Hepatocyte (in vitro differentiated cells): Measurements from ENCODE around the gene ANKRD17. TPM values are rescaled to one million over a fixed set of nuclear protein-coding genes. Genes with fewer than 3 reads are reported as not detected.

ENCODE experiments used
- DNase-seq: peaks from one replicate; pipeline ENCODE4 v3.0.0-alpha.2; 2016; ENCODE audit warnings: low spot score
- H2AFZ ChIP-seq: fragments of 200-600 bp; sonication (generic); 2 replicates; pipeline ENCODE4 v1.6.0; 2016; ENCODE audit warnings: antibody characterized with exemption, mild to moderate bottlenecking
- H3K27ac ChIP-seq: fragments of 200-600 bp; sonication (generic); 2 replicates; pipeline ENCODE4 v1.5.1; 2016; ENCODE audit warnings: mild to moderate bottlenecking
- H3K27me3 ChIP-seq: fragments of 200-600 bp; sonication (generic); 2 replicates; pipeline ENCODE4 v1.6.1; 2016
- H3K36me3 ChIP-seq: fragments of 200-600 bp; sonication (generic); replicated peaks from 2 replicates; pipeline ENCODE4 v1.5.1; 2016; ENCODE audit warnings: low read depth; ENCODE audit not compliant: insufficient read depth
- H3K4me1 ChIP-seq: fragments of 200-600 bp; sonication (generic); 2 replicates; pipeline ENCODE4 v1.5.1; 2016; ENCODE audit warnings: mild to moderate bottlenecking, moderate library complexity; ENCODE audit not compliant: insufficient read depth
- H3K4me2 ChIP-seq: fragments of 200-600 bp; sonication (generic); 2 replicates; pipeline ENCODE4 v1.6.0; 2016
- H3K4me3 ChIP-seq: fragments of 200-600 bp; sonication (generic); 2 replicates; pipeline ENCODE4 v1.5.1; 2016; ENCODE audit warnings: mild to moderate bottlenecking
- H3K79me2 ChIP-seq: fragments of 200-600 bp; sonication (generic); 2 replicates; pipeline ENCODE4 v1.6.0; 2017; ENCODE audit warnings: mild to moderate bottlenecking
- H3K9me2 ChIP-seq: fragments of 200-600 bp; sonication (generic); replicated peaks from 2 replicates; pipeline ENCODE4 v1.6.0; 2017; ENCODE audit warnings: mild to moderate bottlenecking; ENCODE audit not compliant: insufficient read depth
- H3K9me3 ChIP-seq: fragments of 200-600 bp; sonication (generic); 2 replicates; pipeline ENCODE4 v1.5.1; 2016; ENCODE audit warnings: low read depth, mild to moderate bottlenecking
- H4K20me1 ChIP-seq: fragments of 200-600 bp; sonication (generic); 2 replicates; pipeline ENCODE4 v1.6.0; 2016; ENCODE audit warnings: mild to moderate bottlenecking; ENCODE audit not compliant: insufficient read depth, poor library complexity, severe bottlenecking
- CTCF ChIP-seq: fragments of 200-600 bp; sonication (generic); IDR thresholded peaks from 2 replicates; pipeline ENCODE4 v1.5.1; 2016; ENCODE audit warnings: antibody characterized with exemption, mild to moderate bottlenecking; ENCODE audit not compliant: poor library complexity
- EZH2 ChIP-seq: fragments of 200-600 bp; sonication (generic); IDR thresholded peaks from 2 replicates; pipeline ENCODE4 v1.6.1; 2016; ENCODE audit warnings: antibody characterized with exemption, mild to moderate bottlenecking, borderline replicate concordance
- EZH2phosphoT487 ChIP-seq: fragments of 200-600 bp; sonication (generic); IDR thresholded peaks from one replicate; pipeline ENCODE4 v1.6.1; 2018; ENCODE audit warnings: antibody characterized with exemption, mild to moderate bottlenecking, low read depth, moderate library complexity; ENCODE audit not compliant: unreplicated experiment, severe bottlenecking
- WGBS: methylation state at CpG from one replicate; pipeline ENCODE4 v1.1.6; 2016; ENCODE audit warnings: low lambda C conversion rate; ENCODE audit errors: missing lambda C conversion rate; 5-methylcytosine and 5-hydroxymethylcytosine counted together
- polyA plus RNA-seq: library from polyadenylated mRNA; unstranded; fragments of >200 nt; fragmentation: Nextera tagmentation; extraction: Ambion mirVana; gene quantifications from 2 replicates; pipeline ENCODE4 v1.2.1, GENCODE V29; 2016
- total RNA-seq: library from RNA; depleted of rRNA; stranded (reverse); fragments of >200 nt; gene quantifications from 2 replicates; pipeline ENCODE4 v1.2.3, GENCODE V29; 2014

Gene ANKRD17
- total and polyA plus RNA-seq, 2 experiments from 2014 or later = 31.8 to 55.8 TPM

- Histone ChIP-seq H3K9me2 (no peaks in the 10 kb centered on the region), H3K9me3 (no peaks in the 10 kb centered on the region), H3K4me3 (no peak overlapping the region), H3K4me1 (no peaks in the 10 kb centered on the region), H3K27ac (no peak overlapping the region), H3K4me2 (no peak overlapping the region), H3K27me3 (no peaks in the 10 kb centered on the region), H2AFZ (no peak overlapping the region), H3K79me2 (peaks cover 99% of the 10 kb centered on the region), H3K36me3 (no peaks in the 10 kb centered on the region), H4K20me1 (peaks cover 39% of the 10 kb centered on the region)
- no peak for TF ChIP-seq EZH2phosphoT487
- no peak for TF ChIP-seq CTCF
- 94% methylated on average over 9 of the region's 9 CpGs for WGBS
- no peak for DNase-seq
Observed at GRCh38 chr4:73189274-73189810, 69.3 kb downstream of the ANKRD17 start.

GRCh38 chr4:73187325-73187724 lies 71.3 kb downstream of the ANKRD17 start:
- no peak overlapping the region for H3K4me2 ChIP-seq
- H3K27me3 ChIP-seq = no peaks in the 10 kb centered on the region
- no peak overlapping the region for H2AFZ ChIP-seq
- H3K4me3 ChIP-seq = no peak overlapping the region
- no peaks in the 10 kb centered on the region for H3K4me1 ChIP-seq
- peaks cover 44% of the 10 kb centered on the region for H4K20me1 ChIP-seq
- peaks cover 100% of the 10 kb centered on the region for H3K79me2 ChIP-seq
- TF ChIP-seq EZH2 (no peak), EZH2phosphoT487 (no peak), CTCF (no peak)
- 92% methylated on average over 4 of the region's 4 CpGs for WGBS
- no peak overlapping the region for H3K27ac ChIP-seq
- no peaks in the 10 kb centered on the region for H3K9me3 ChIP-seq
- DNase-seq = no peak
- no peaks in the 10 kb centered on the region for H3K36me3 ChIP-seq
- no peaks in the 10 kb centered on the region for H3K9me2 ChIP-seq

DNA sequence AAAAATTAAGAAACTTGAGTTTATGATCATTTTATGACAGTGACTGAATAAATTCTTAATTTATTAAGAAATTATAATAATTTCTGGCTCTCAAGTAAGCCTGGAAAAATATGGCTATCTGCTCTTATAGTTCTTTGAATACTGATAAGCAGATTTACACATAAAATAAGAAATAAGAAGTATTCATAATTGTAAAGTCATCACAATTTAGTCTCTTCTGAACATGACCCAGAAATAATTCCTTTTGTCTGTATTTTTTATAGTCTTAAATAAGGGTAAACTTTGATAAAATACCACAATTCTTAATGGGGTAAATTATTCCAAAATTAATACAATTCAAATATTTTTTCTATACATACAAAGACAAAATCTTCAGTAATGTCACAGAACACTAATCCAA lies 72.7 kb downstream of the ANKRD17 start:
- Histone ChIP-seq H3K27me3 (no peaks in the 10 kb centered on the region), H3K79me2 (peaks cover 98% of the 10 kb centered on the region)

More for the DNA sequence above, 72.7 kb downstream of the ANKRD17 start:
- H4K20me1 ChIP-seq = peaks cover 49% of the 10 kb centered on the region
- no peaks in the 10 kb centered on the region for H3K36me3 ChIP-seq
- H3K4me2 ChIP-seq = no peak overlapping the region
- no peak for DNase-seq
- H3K9me3 ChIP-seq = no peaks in the 10 kb centered on the region
- no peak overlapping the region for H3K27ac ChIP-seq
- no peak overlapping the region for H2AFZ ChIP-seq
- TF ChIP-seq CTCF (no peak), EZH2 (no peak), EZH2phosphoT487 (no peak)
- H3K9me2 ChIP-seq = no peaks in the 10 kb centered on the region
- no peak overlapping the region for H3K4me3 ChIP-seq
- no peaks in the 10 kb centered on the region for H3K4me1 ChIP-seq
